GM23338 (cell line): ENCODE results near the gene FAM120AOS.

Source experiments
- CREB1 ChIP-seq: fragments of 250-450 bp; sonication (Bioruptor Pico); IDR thresholded peaks from 2 replicates; pipeline ENCODE4 v1.5.0; 2020; ENCODE audit warnings: low read depth, mild to moderate bottlenecking, moderate library complexity
- EZH2 ChIP-seq: fragments of 200-600 bp; sonication (generic); IDR thresholded peaks from one replicate; pipeline ENCODE4 v1.8.0; 2017; ENCODE audit warnings: antibody characterized with exemption, mild to moderate bottlenecking, low read depth; ENCODE audit not compliant: unreplicated experiment
- POLR2AphosphoS5 ChIP-seq: IDR thresholded peaks from 2 replicates; pipeline ENCODE4 v1.6.1; 2016; ENCODE audit warnings: antibody characterized with exemption, low read depth
- TF ChIP-seq, protein P1 (sequence below), 2 experiments: fragments of 200-600 bp in 1 of 2; sonication (generic) in 1 of 2; conservative IDR thresholded peaks; 2 replicates each; pipeline versions ENCODE4 v1.5.1 to v1.6.1; 2016 to 2017; ENCODE audit warnings: antibody characterized with exemption in 2 of 2, low read depth in 2 of 2, mild to moderate bottlenecking in 2 of 2, moderate library complexity in 1 of 2
- TF ChIP-seq, protein P2 (sequence below): IDR thresholded peaks from one replicate; pipeline ENCODE4 v1.6.1; 2018; ENCODE audit warnings: antibody characterized with exemption; ENCODE audit not compliant: unreplicated experiment

- TF ChIP-seq, protein P1, sequence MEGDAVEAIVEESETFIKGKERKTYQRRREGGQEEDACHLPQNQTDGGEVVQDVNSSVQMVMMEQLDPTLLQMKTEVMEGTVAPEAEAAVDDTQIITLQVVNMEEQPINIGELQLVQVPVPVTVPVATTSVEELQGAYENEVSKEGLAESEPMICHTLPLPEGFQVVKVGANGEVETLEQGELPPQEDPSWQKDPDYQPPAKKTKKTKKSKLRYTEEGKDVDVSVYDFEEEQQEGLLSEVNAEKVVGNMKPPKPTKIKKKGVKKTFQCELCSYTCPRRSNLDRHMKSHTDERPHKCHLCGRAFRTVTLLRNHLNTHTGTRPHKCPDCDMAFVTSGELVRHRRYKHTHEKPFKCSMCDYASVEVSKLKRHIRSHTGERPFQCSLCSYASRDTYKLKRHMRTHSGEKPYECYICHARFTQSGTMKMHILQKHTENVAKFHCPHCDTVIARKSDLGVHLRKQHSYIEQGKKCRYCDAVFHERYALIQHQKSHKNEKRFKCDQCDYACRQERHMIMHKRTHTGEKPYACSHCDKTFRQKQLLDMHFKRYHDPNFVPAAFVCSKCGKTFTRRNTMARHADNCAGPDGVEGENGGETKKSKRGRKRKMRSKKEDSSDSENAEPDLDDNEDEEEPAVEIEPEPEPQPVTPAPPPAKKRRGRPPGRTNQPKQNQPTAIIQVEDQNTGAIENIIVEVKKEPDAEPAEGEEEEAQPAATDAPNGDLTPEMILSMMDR (conservative IDR thresholded peaks at IDR 0.05; ENCODE audit: low read depth in 2 of 2): no peak
- TF ChIP-seq EZH2: no peak
- TF ChIP-seq CREB1: no peak
- TF ChIP-seq, protein P2, sequence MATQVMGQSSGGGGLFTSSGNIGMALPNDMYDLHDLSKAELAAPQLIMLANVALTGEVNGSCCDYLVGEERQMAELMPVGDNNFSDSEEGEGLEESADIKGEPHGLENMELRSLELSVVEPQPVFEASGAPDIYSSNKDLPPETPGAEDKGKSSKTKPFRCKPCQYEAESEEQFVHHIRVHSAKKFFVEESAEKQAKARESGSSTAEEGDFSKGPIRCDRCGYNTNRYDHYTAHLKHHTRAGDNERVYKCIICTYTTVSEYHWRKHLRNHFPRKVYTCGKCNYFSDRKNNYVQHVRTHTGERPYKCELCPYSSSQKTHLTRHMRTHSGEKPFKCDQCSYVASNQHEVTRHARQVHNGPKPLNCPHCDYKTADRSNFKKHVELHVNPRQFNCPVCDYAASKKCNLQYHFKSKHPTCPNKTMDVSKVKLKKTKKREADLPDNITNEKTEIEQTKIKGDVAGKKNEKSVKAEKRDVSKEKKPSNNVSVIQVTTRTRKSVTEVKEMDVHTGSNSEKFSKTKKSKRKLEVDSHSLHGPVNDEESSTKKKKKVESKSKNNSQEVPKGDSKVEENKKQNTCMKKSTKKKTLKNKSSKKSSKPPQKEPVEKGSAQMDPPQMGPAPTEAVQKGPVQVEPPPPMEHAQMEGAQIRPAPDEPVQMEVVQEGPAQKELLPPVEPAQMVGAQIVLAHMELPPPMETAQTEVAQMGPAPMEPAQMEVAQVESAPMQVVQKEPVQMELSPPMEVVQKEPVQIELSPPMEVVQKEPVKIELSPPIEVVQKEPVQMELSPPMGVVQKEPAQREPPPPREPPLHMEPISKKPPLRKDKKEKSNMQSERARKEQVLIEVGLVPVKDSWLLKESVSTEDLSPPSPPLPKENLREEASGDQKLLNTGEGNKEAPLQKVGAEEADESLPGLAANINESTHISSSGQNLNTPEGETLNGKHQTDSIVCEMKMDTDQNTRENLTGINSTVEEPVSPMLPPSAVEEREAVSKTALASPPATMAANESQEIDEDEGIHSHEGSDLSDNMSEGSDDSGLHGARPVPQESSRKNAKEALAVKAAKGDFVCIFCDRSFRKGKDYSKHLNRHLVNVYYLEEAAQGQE: no peak
- no peak for TF ChIP-seq POLR2AphosphoS5
Observed at GRCh38 chr9:93496285-93496684, 42.9 kb upstream of the FAM120AOS start.
